SK-N-SH treated with all-trans-retinoic acid at 6 μM for 48 hours (cell line): ENCODE measurements around the gene ADAM8.

ENCODE experiments used
- ARNTL ChIP-seq: fragments of 450-650 bp; formaldehyde crosslinking; IDR thresholded peaks from 2 replicates; pipeline ENCODE4 v1.5.0; 2020; ENCODE audit warnings: low read depth, mild to moderate bottlenecking, moderate library complexity, borderline replicate concordance
- BACH2 ChIP-seq: fragments of 250-450 bp; sonication (Bioruptor Pico); IDR thresholded peaks from 2 replicates; pipeline ENCODE4 v1.9.0; 2021; ENCODE audit warnings: mild to moderate bottlenecking, borderline replicate concordance
- CSDC2 ChIP-seq: fragments of 250-450 bp; sonication (Bioruptor Pico); IDR thresholded peaks from 2 replicates; pipeline ENCODE4 v1.5.0; 2020; ENCODE audit warnings: mild to moderate bottlenecking, moderate library complexity
- PPARA ChIP-seq: fragments of 250-450 bp; sonication (Bioruptor Pico); IDR thresholded peaks from 2 replicates; pipeline ENCODE4 v1.5.0; 2020; ENCODE audit warnings: mild to moderate bottlenecking, borderline replicate concordance
- SNAI2 ChIP-seq: fragments of 250-450 bp; sonication (Bioruptor Pico); IDR thresholded peaks from 2 replicates; pipeline ENCODE4 v1.5.0; 2020; ENCODE audit warnings: mild to moderate bottlenecking, moderate library complexity
- ZC3H10 ChIP-seq: fragments of 250-450 bp; sonication (Bioruptor Pico); IDR thresholded peaks from 2 replicates; pipeline ENCODE4 v1.5.1; 2021; ENCODE audit warnings: mild to moderate bottlenecking, moderate library complexity
- ZFP3 ChIP-seq: fragments of 250-450 bp; sonication (Bioruptor Pico); IDR thresholded peaks from 2 replicates; pipeline ENCODE4 v1.5.0; 2020; ENCODE audit warnings: mild to moderate bottlenecking, moderate library complexity
- ZFP30 ChIP-seq: fragments of 450-650 bp; formaldehyde crosslinking; IDR thresholded peaks from 2 replicates; pipeline ENCODE4 v1.5.0; 2022; ENCODE audit warnings: mild to moderate bottlenecking, moderate library complexity
- ZNF70 ChIP-seq: fragments of 450-650 bp; formaldehyde crosslinking; IDR thresholded peaks from 2 replicates; pipeline ENCODE4 v1.5.0; 2020; ENCODE audit warnings: mild to moderate bottlenecking, moderate library complexity
- TF ChIP-seq, protein P1 (sequence below): fragments of 250-450 bp; sonication (Bioruptor Pico); IDR thresholded peaks from 2 replicates; pipeline ENCODE4 v1.8.0; 2020; ENCODE audit warnings: mild to moderate bottlenecking, moderate library complexity, borderline replicate concordance
- TF ChIP-seq, protein P2 (sequence below): fragments of 250-450 bp; sonication (Bioruptor Pico); IDR thresholded peaks from 2 replicates; pipeline ENCODE4 v1.5.0; 2020; ENCODE audit warnings: mild to moderate bottlenecking, moderate library complexity

- TF ChIP-seq, protein P1, sequence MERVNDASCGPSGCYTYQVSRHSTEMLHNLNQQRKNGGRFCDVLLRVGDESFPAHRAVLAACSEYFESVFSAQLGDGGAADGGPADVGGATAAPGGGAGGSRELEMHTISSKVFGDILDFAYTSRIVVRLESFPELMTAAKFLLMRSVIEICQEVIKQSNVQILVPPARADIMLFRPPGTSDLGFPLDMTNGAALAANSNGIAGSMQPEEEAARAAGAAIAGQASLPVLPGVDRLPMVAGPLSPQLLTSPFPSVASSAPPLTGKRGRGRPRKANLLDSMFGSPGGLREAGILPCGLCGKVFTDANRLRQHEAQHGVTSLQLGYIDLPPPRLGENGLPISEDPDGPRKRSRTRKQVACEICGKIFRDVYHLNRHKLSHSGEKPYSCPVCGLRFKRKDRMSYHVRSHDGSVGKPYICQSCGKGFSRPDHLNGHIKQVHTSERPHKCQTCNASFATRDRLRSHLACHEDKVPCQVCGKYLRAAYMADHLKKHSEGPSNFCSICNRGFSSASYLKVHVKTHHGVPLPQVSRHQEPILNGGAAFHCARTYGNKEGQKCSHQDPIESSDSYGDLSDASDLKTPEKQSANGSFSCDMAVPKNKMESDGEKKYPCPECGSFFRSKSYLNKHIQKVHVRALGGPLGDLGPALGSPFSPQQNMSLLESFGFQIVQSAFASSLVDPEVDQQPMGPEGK = no peak
- TF ChIP-seq PPARA (CRISPR knock-in tag) (no peak), ZC3H10 (no peak), CSDC2 (CRISPR knock-in tag) (no peak), ARNTL (CRISPR knock-in tag) (no peak), ZFP30 (no peak), BACH2 (CRISPR knock-in tag) (no peak), SNAI2 (CRISPR knock-in tag) (no peak), ZNF70 (CRISPR knock-in tag) (no peak), ZFP3 (CRISPR knock-in tag) (no peak)
- TF ChIP-seq, protein P2, sequence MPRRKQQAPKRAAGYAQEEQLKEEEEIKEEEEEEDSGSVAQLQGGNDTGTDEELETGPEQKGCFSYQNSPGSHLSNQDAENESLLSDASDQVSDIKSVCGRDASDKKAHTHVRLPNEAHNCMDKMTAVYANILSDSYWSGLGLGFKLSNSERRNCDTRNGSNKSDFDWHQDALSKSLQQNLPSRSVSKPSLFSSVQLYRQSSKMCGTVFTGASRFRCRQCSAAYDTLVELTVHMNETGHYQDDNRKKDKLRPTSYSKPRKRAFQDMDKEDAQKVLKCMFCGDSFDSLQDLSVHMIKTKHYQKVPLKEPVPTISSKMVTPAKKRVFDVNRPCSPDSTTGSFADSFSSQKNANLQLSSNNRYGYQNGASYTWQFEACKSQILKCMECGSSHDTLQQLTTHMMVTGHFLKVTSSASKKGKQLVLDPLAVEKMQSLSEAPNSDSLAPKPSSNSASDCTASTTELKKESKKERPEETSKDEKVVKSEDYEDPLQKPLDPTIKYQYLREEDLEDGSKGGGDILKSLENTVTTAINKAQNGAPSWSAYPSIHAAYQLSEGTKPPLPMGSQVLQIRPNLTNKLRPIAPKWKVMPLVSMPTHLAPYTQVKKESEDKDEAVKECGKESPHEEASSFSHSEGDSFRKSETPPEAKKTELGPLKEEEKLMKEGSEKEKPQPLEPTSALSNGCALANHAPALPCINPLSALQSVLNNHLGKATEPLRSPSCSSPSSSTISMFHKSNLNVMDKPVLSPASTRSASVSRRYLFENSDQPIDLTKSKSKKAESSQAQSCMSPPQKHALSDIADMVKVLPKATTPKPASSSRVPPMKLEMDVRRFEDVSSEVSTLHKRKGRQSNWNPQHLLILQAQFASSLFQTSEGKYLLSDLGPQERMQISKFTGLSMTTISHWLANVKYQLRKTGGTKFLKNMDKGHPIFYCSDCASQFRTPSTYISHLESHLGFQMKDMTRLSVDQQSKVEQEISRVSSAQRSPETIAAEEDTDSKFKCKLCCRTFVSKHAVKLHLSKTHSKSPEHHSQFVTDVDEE (CRISPR knock-in tag) = no peak
Measured at GRCh38 chr10:133255323-133255722, 21.3 kb downstream of the ADAM8 start.
